Embryonic facial prominence (tissue), 1 donor: ENCODE results near the gene LRRC8C.

Experiments
- DNase-seq: peaks from one replicate; pipeline ENCODE4 v3.0.0-alpha.2; 2016; ENCODE audit errors: extremely low spot score

The LRRC8C gene

DNA sequence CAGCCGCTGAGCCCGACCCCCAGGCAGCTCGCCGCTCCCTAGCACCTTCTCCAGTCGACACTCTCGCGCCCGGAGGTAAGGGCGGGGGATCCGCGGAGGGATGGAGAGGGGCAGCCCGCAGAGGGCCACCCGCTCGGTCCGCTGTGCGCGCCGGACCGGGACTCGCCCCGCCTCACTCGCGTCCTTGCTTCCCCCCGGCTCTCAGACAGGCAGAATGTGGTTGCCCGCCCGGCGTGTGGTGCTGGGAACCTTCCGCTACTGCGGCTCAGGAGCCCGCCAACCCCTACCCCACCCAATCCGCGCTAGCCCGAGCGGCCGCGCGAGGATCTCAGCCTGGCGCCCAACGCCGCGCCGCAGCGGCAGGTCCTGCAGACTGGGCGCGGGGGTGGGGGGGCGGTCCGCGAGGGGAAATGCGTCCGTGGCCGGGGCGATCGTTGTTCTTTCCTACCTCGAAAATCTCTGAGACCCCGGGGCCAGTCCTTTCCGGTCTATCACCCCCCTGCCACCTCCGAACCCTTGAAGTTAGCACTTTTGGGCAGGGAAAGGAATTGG, 404 bp downstream of the LRRC8C start:
- DNase-seq: no peak

- no peak for DNase-seq
Measured at GRCh38 chr1:89633800-89634625, 1.1 kb downstream of the LRRC8C start.

DNA sequence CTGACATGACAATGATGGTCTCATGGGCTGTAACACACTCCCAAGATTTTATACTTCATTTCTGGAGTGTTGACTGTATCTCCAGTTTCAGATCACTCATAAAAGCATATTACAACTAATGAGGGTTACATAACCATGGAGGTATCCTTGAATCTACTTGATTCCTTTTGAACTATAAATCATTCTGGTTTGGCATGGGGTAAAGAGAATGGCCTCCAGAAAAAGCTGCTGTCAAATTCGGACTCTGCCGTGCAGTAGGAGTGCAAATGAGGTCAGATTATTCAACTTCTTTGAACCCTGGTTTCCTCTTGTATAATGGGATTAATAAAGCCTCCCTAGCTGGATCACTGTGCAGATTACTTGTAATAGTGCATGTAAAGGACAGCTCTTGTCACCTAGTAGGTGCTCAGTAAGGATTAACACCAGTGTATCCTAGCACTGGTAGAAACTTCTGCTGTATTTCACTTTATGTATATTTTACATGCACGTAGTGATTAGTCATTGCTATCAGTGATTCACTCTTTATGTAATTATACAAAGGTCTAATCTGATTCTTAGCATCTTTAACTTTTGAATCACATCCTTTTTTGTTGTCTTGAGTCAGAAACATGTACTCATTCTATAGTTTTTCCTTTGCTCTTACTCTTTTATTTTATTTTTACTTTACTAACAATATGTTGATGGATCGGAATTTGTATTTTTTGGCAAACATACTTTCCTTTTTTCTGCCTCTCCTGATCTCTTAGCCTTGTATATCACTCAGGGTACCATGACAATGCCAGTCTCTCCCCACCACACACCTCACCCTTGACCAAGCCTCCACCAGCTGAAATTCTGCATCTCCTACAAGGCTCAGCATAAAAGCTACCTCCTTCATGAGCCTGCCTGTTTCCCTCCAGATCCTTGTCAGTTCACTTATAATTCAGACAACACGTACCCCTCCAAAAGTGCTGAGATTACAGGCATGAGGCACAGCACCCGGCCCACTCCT, 3.2 kb downstream of the LRRC8C start:
- DNase-seq: no peak

DNA sequence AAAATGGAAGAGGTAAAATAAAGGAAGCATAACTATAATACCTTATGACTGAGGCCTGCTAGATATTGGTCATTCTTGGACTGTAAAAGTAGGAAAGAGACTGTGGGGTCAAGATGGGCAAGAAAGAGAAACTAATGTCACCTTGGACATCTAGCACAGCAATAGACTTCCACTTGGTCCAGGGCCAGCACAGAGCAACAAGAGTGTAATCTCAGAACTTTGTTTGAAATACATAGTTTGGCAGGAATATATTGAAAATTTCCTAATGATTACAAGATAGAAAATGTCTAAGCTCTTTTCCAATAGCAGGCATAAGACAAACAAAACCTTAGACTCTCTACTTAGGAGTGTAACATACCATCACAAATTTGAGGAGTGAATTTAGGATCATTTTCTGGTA, 4.6 kb downstream of the LRRC8C start:
- DNase-seq: no peak

DNA sequence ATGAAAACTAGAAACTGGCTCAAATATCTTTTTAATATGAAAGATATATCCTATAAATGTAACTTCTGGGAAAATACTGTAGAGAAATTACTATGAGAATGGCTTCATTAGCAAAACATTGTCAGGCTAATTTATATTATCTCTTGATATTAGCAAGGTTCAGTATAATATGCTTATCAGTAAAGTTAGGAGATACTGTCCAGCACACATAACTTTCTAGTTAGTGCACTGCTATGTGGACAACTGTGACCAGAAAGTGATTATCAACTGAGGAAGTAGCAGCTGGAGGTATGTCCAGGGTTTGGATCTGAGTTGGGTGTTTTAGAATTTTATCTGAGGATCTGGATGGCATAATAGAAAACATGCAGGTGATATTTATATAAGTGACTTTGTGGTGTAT, 7.5 kb downstream of the LRRC8C start:
- DNase-seq: no peak

DNA sequence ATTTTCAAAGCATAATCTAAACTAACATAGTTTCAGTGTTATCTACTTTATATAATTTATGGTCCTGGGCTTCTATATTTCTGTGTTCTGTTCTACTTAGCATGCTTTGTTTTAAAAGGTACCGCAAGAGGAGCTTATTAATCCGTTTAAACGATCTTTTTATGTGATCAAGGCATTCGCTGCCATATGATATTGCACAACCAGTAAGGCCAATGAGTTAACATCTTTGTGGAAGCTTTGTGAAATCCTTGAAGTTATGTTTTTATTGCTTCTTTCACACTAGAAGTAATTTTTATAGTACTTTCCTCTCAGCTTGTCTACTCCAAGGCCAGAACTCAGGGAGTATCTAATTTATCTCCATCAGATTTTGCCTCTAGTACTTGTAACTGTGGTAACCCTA, 8.9 kb downstream of the LRRC8C start:
- no peak for DNase-seq

DNA sequence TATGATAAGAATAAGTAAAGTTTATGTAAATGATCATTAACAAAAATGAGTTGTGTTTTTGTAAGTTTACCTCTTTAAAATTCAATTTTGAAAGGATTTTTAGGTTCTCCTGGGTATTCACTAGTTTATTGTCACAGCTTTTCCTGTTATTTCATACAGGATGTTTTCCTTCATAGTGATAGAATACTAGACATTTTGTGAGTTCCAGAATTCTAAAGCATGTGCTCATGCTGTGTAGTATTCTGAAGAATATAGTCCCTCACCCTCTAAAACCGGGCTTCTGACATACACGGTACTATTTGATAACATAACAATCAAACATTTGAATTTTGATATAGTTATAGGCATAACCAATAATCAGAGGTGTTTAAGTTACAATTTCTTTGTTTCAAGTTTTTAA, 10.7 kb downstream of the LRRC8C start:
- no peak for DNase-seq

GRCh38 chr1:89644119-89644814, 11.3 kb downstream of the LRRC8C start:
- no peak for DNase-seq

GRCh38 chr1:89646259-89646658, 13.3 kb downstream of the LRRC8C start:
- DNase-seq: no peak

GRCh38 chr1:89649783-89650182, 16.9 kb downstream of the LRRC8C start:
- no peak for DNase-seq

GRCh38 chr1:89652373-89652772, 19.5 kb downstream of the LRRC8C start:
- no peak for DNase-seq

GRCh38 chr1:89657886-89658285, 25.0 kb downstream of the LRRC8C start:
- no peak for DNase-seq

DNA sequence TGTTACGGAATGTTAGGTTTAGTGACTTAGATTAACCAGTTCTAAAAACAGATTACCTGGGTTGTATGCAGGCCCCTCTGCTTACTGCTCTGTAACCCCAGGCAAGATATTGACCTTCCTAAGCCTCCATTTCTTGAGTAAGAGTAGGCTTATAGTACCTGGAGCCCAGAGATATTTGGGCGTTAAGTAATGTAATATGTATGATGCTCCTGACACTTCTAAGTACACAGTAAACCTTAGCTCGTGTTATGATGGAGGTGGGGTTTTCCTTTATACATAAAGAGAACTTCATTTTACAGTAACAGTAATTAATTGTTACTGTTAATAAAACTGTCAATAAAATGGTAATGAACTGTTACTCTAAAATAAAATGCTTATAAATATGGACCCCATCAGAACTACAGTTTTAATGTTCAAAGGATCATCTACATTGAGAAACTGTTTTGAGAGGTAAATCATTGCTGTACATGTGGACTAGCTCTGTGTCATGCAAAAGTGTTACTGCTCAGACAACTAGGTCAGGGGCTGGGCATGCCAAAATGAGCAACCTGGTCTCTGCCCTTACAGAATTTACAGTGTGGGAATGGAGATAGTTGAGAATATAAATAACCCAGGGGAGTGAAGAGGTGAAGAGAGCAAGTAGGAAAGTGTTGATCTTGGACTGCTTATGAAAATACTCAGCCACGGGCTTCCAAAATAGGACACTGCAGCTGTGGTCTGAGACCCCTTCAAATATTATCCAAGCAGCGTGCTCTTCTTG, 26.6 kb downstream of the LRRC8C start:
- DNase-seq: no peak

- DNase-seq: no peak
Measured at GRCh38 chr1:89660224-89661061, 27.5 kb downstream of the LRRC8C start.

DNA sequence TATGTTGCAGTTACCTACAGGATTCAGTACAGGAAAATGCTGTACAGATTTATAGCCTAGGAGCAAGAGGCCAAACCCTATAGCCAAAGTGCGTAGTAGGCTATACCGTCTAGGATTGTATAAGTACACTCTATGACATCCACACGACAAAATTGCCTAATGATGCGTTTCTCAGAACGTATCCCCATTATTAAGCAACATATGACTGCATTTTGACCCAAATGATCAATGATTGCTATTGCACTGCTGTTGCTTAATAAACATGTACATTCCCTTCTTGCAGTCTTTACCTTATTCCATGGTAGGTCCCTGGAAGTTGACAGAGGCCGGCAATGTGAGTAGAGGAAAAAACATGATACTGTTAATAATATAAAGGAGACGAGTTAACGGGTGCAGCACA, 33.0 kb downstream of the LRRC8C start:
- DNase-seq: no peak

- DNase-seq: no peak
Measured at GRCh38 chr1:89666640-89667039, 33.7 kb downstream of the LRRC8C start.

GRCh38 chr1:89667691-89668090, 34.8 kb downstream of the LRRC8C start:
- DNase-seq: no peak

GRCh38 chr1:89668961-89669360, 36.0 kb downstream of the LRRC8C start:
- DNase-seq: no peak

- DNase-seq: no peak
Measured at GRCh38 chr1:89669441-89669840, 36.5 kb downstream of the LRRC8C start.

DNA sequence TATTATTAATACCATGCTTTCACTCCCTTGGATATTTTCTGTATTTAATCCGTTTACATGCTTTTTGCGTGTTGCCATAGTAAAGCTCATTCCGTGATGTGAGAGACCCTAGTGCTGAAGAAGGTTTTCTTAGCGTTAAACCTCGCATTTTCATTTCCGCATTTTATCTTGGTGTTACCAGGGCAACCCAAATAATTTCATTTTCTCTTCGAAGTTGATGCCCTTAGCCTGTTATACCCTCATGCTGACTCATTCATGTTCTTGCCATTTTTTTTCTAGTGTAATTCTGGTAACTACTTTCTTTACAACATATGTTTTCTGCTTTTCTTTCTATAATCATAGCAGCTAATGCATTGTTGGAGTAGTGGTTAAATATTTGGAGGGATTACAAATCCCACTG, 37.2 kb downstream of the LRRC8C start:
- DNase-seq: no peak
